ENCODE measurements around the gene SH2D3C. TPM values are rescaled to one million over a fixed set of nuclear protein-coding genes. Genes with fewer than 3 reads are reported as not detected.
A peak's percentile ranks its signal among the peaks of the same experiment; 100 is the strongest.
"Not testable (repeated sequence)": the region's sequence is repeated elsewhere in the genome, so short reads cannot be mapped to it uniquely, and the experiment has no call there.

Gene SH2D3C
- total RNA-seq, 2 donors from 2014 or later: 15.9 to 27.2 TPM

DNA sequence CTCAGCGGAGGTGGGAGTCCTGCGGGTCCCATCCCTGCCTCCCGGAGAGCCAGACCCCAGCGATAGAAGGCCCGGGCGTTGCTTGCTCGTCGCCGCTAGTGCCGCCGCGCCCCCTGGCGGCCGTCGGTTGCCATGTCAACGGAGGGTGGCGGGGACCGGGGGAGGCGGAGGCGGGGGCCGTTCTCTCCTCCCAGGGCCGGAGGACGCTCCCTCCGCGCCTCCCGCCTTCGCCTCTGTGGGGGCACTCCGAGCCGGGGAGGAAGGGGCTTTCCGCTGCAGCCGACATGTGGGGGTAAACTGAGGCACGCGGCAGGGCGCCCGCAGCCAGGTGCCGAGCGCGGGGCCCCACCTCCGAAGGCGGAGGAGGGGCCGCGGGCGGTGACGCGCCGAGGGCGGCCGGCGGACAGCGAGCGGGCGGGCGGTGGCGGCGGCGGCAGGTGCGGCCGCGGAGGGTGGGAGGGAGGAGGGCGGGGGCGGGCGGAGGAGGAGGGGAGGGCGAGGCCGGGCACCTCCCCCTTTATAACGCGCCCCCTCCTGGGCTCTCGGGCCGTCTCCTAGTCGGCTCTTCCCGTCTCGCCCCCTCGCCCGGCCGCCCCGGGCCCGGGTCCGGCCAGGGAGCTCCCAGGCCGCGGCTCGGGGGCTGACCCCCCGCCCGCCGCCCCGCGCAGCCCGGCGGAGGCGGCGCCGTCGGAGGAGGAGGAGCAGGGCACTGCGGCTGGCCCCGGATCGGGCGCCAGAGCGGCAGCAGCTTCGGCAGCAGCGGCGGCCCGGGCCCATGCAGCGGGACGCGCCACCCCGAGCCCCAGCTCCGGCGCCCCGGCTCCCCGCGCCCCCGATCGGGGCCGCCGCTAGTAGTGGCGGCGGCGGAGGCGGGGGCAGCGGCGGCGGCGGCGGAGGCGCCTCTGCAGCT lies 6.8 kb upstream of the SH2D3C start:
- Mint-ChIP-seq H3K4me1 (peaks cover 45% of the 10 kb centered on the region), H3K4me3 (peak overlapping the region; percentile 91), H3K36me3 (ENCODE audit: low read depth) (peaks cover 2% of the 10 kb centered on the region), H3K27ac (peak overlapping the region; percentile 95), H3K27me3 (no peaks in the 10 kb centered on the region)
- ATAC-seq (peak; percentile 64), DNase-seq (peak; percentile 85 to 89 (median 85))
- H3K9me3 ChIP-seq (ENCODE audit: control insufficient read depth, low read length, poor library complexity, severe bottlenecking): no peaks in the 10 kb centered on the region

DNA sequence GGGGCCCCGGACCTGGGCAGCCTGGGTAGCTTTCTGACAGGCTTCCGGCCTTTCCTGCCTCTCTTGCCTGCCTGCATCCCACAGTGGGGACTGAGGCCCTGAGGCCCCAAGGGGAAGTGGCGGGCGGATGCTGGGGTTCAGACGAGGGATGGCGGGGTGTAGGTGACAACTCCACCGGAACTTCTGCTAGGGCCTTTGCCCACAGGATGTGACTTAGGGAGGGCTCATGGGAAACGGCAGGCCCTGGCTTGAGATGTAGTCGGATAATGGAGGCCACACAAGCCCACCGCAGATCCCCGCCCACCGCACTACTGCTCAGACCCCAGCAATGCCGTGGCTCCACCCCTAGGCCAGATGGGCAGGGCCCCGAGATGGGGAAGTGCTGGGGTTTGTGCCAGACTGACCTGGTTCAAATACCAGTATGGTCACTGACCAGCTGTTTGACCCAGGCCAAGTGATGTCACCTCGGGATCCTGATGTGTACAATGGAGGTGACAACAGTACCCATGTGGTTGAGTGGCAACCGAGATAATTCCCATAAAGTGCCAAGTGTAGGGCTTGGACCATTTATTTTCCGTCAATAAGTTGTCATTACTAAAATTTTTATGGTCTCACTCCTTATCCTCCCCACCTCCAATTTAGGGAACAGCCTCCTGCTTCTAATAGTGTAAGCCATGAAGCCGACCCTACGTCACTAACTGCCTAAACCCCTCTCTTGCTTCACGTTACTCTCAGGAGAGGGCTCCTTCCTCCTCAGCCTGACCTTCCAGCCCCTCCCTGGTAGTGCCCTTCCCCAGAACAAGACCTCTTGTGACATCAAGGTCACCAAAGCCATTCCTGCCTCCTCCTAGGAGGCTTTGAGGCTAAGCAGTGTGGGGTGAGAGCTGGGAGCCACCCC lies 4.9 kb upstream of the SH2D3C start:
- peak; percentile 21 for ATAC-seq
- H3K4me3 Mint-ChIP-seq: peak overlapping the region; percentile 86
- H3K36me3 Mint-ChIP-seq (ENCODE audit: low read depth): peaks cover 2% of the 10 kb centered on the region
- no peaks in the 10 kb centered on the region for H3K9me3 ChIP-seq (ENCODE audit: control insufficient read depth, low read length, poor library complexity, severe bottlenecking)
- H3K27ac Mint-ChIP-seq: peak overlapping the region; percentile 95
- DNase-seq: peak; percentile 51 to 60 (median 56)
- no peaks in the 10 kb centered on the region for H3K27me3 Mint-ChIP-seq
- H3K4me1 Mint-ChIP-seq: peaks cover 48% of the 10 kb centered on the region

DNA sequence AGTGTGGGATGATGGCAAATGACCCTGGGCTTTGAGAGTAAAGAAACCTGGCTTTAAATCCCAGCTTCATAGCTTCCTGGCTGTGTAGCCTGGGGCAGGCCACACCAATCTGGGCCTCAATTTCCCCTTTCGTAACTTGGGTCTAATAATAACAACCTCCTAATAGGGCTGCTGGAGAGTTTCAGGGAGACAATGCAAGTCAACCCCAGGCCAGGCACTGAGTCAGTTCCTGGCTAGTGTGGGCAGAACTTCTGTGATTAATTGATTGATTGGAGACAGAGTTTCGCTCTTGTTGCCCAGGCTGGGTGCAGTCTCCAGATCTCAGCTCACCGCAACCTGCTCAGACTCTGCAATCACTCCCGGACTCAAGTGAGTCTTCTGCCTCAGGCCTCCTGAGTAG lies 3.3 kb upstream of the SH2D3C start:
- no peak overlapping the region for H3K4me3 Mint-ChIP-seq
- H3K36me3 Mint-ChIP-seq (ENCODE audit: low read depth): peaks cover 4% of the 10 kb centered on the region
- no peaks in the 10 kb centered on the region for H3K27me3 Mint-ChIP-seq
- H3K4me1 Mint-ChIP-seq: peaks cover 44% of the 10 kb centered on the region
- ATAC-seq (no peak), DNase-seq (no peak)
- H3K9me3 ChIP-seq (ENCODE audit: control insufficient read depth, low read length, poor library complexity, severe bottlenecking): no peaks in the 10 kb centered on the region
- H3K27ac Mint-ChIP-seq: peak overlapping the region; percentile 95

DNA sequence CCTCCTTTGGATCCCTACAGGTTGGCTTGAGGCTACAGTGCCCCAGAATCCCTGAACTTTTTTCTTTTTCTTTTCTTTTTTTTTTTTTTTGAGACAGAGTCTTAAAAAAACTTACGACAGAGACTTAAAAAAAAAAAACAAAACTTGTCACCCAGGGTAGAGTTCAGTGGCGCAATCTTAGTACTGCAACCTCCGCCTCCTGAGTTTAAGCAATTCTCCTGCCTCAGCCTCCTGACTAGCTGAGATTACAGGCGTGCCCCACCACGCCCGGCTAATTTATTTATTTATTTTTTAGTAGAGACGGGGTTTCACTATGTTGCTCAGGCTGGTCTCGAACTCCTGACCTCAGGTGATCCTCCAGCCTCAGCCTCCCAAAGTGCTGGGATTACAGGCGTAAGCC lies 2.4 kb upstream of the SH2D3C start:
- not testable (repeated sequence) for H3K27me3 Mint-ChIP-seq; ATAC-seq; DNase-seq; H3K36me3 Mint-ChIP-seq (ENCODE audit: low read depth); H3K4me3 Mint-ChIP-seq; H3K9me3 ChIP-seq (ENCODE audit: control insufficient read depth, low read length, poor library complexity, severe bottlenecking)
- H3K27ac Mint-ChIP-seq: peak overlapping the region; percentile 95
- H3K4me1 Mint-ChIP-seq: peaks cover 44% of the 10 kb centered on the region

DNA sequence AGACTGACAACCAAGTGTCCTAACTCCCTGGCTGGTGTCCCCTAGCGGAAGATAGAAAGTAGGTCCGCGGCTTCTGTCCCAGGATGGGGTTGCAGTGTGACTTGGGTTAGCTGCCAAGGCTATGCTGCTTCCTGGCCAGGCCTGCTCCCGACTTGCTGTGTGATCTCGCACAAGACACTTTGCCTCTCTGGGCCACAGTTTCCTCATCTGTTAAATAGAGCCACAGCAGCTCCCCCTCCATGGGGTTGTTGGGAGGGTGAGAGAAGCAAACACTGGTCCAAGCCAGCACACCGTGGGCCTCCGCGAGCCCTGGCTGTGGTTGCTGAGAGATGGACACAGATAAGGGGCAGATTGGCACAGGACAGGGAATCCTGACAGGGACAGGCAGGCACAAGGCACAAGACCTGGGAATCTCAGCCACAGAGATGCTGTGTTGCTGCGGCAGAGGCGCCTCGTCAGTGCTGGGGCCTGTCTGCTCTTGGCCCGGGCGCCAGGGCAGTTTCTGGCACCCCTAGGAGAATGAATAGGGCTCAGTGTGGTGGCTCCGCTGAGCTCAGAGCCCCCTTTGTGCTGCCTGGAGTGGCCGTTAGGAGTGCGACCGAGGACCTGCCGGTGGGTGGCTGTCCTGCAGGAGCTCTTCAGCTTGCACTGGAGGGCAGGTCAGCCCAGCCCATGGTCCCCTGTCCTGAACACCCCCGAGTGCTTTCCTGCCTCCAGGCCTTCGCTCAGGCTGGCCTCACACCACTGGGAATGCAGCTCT lies 1.8 kb upstream of the SH2D3C start:
- Mint-ChIP-seq H3K4me1 (peaks cover 44% of the 10 kb centered on the region), H3K4me3 (no peak overlapping the region), H3K27ac (peak overlapping the region; percentile 95), H3K36me3 (ENCODE audit: low read depth) (peaks cover 4% of the 10 kb centered on the region), H3K27me3 (no peaks in the 10 kb centered on the region)
- no peak for DNase-seq
- no peaks in the 10 kb centered on the region for H3K9me3 ChIP-seq (ENCODE audit: control insufficient read depth, low read length, poor library complexity, severe bottlenecking)
- ATAC-seq: no peak

DNA sequence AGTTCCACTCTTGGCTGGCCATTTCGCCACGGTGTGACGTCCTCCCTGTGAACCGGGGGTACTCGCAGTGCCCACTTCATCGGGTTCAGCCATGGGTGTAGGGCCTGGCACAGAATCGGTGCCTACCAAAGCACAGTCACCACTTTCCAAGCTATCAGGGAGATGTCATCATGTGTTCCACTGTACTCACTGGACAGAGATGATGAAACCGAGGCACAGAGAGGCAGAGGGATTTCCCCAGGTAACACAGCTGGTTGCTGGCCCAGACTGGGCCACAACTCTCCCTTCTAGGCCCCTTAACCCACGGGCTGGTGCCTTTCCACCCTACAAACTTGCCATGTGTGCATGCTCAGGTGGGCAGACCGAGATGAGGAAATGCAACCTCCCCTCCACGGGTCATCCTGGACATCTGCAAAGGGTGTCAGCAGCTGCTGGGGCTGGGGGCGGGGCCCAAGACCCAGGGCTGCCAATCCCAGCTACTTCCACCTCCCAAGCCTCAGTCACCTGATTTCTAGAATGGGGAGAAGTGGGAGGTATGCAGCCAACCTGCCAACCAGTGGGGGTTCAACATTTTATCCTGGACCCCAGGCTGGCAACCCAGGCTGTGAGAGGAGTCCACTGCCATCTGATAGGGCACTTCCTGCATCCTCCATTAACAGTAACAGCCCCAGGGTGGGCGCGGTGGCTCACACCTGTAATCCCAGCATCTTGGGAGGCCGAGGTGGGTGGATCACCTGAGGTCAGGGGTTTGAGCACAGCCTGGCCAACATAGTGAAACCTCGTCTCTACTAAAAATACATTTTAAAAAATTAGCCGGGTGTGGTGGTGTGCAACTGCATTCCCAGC lies 893 bp upstream of the SH2D3C start:
- peaks cover 40% of the 10 kb centered on the region for H3K4me1 Mint-ChIP-seq
- ATAC-seq: peak; percentile 59

DNA sequence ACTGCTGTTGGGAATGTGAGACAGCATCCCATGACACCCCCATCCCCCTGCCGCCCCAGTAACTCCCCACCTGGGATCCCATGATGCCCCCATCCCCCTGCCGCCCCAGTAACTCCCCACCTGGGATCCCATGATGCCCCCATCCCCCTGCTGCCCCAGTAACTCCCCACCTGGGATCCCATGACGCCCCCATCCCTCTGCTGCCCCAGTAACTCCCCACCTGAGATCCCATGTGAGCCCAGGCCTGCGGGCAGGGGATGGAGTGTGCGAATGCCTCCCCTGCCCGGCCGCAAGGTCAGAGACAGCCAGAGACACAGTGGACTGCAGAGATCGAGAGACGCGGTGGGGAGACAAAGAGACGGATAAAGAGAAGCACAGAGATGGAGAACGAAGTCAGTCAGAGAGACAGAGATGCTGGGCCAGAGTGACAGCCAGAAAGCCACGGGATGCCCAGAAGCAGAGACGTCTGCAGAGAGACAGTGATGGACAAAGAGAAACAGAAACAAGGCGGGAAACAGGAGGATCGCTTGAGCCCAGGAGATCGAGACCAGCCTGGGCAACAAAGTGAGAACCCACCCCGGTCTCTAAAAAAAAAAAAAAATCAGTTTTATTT lies 992 bp downstream of the SH2D3C start:
- Mint-ChIP-seq H3K36me3 (ENCODE audit: low read depth) (peaks cover 9% of the 10 kb centered on the region), H3K4me1 (peaks cover 31% of the 10 kb centered on the region), H3K4me3 (peak overlapping the region; percentile 99), H3K27ac (peak overlapping the region; percentile 95), H3K27me3 (no peaks in the 10 kb centered on the region)
- DNase-seq (no peak), ATAC-seq (no peak)
- H3K9me3 ChIP-seq (ENCODE audit: control insufficient read depth, low read length, poor library complexity, severe bottlenecking): no peaks in the 10 kb centered on the region

More for the DNA sequence above, 893 bp upstream of the SH2D3C start:
- H3K27ac Mint-ChIP-seq: peak overlapping the region; percentile 95
- peak in 1 of 3 donors; percentile 36 for DNase-seq
- H3K4me3 Mint-ChIP-seq: peak overlapping the region; percentile 99
- peaks cover 4% of the 10 kb centered on the region for H3K36me3 Mint-ChIP-seq (ENCODE audit: low read depth)
- no peaks in the 10 kb centered on the region for H3K27me3 Mint-ChIP-seq
- H3K9me3 ChIP-seq (ENCODE audit: control insufficient read depth, low read length, poor library complexity, severe bottlenecking): no peaks in the 10 kb centered on the region

DNA sequence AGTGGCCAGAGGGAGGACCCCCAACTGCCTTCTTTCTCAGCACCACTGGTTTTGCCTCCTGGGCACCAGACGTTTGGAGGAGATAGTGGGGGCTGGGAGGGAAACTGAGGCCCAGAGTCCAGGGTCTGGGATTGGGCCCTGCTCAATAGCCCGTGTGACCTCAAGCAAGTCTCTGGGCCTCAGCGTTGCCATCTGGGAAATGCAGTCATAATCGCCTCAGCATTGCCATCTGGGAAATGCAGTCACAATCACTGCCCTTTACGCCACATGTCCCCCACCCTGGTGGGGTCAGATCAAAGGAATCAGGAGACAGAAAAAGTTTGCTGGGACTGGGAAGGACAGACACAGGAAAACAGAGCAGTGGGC lies 1.6 kb downstream of the SH2D3C start:
- no peaks in the 10 kb centered on the region for H3K9me3 ChIP-seq (ENCODE audit: control insufficient read depth, low read length, poor library complexity, severe bottlenecking)
- peak overlapping the region; percentile 99 for H3K4me3 Mint-ChIP-seq
- H3K4me1 Mint-ChIP-seq: peaks cover 31% of the 10 kb centered on the region
- H3K27me3 Mint-ChIP-seq: no peaks in the 10 kb centered on the region
- ATAC-seq (no peak), DNase-seq (no peak)
- H3K27ac Mint-ChIP-seq: peak overlapping the region; percentile 95
- H3K36me3 Mint-ChIP-seq (ENCODE audit: low read depth): peaks cover 9% of the 10 kb centered on the region

DNA sequence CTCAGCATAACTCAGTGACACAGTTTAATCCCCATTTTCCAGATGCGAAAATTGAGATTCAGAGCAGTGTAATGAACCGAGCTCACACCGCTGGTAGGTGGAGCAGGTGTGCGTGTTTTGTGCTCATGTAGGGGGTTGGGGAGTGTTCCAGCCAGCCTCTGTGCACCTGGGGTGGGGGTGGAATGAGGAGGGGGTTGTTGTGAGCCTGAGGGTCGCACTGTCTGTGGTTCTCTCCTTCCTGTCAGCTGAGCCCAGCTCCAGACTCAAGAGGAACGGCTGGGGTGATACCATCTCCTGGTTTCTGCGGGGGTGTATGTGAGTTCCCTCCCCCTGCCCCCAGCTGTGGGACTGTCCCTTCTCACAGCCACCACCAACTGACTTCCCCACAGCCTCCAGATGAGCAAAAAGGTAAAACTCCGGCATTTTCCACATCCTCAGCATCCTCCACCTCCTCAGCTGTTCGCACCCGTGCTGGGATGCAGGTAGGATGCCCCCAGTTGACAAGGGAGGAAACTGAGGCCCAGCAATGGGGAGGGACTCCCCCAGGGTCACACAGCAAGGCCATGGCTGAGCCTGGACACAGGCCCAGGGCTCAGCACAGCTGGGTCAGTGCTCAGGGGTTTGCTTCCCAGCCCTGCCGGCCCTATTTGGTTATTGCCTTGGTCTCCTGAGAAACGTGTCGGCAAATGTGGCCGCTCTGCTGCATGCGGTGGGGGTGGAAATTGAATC lies 2.1 kb downstream of the SH2D3C start:
- DNase-seq (peak; percentile 36 to 63 (median 59)), ATAC-seq (peak; percentile 71)
- Mint-ChIP-seq H3K36me3 (ENCODE audit: low read depth) (peaks cover 9% of the 10 kb centered on the region), H3K4me3 (peak overlapping the region; percentile 99), H3K27me3 (no peaks in the 10 kb centered on the region), H3K27ac (peak overlapping the region; percentile 95), H3K4me1 (peaks cover 29% of the 10 kb centered on the region)
- H3K9me3 ChIP-seq (ENCODE audit: control insufficient read depth, low read length, poor library complexity, severe bottlenecking): no peaks in the 10 kb centered on the region

DNA sequence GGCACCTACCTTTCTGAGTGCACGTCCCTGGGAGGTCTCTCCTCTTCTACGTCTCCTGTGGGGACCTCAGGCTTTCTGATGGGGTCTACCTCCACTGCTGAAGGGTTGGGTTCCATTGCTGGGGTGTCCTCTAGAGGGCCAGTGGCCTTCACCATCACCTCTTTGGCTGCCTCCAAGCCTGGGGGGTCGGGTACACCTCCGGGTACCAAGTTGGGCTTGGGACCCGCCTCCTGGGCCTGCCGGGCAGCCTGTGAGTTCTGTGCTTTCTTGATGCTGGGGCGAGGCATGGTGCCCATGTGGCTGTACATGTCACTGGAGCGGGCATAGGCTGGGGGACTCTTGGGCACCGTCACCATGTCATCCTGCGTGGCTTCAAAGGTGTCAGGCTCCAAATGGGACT lies 4.5 kb downstream of the SH2D3C start:
- Mint-ChIP-seq H3K27ac (peak overlapping the region; percentile 80), H3K4me3 (no peak overlapping the region), H3K4me1 (peaks cover 39% of the 10 kb centered on the region), H3K36me3 (ENCODE audit: low read depth) (peaks cover 9% of the 10 kb centered on the region), H3K27me3 (no peaks in the 10 kb centered on the region)
- DNase-seq (no peak), ATAC-seq (no peak)
- no peaks in the 10 kb centered on the region for H3K9me3 ChIP-seq (ENCODE audit: control insufficient read depth, low read length, poor library complexity, severe bottlenecking)

DNA sequence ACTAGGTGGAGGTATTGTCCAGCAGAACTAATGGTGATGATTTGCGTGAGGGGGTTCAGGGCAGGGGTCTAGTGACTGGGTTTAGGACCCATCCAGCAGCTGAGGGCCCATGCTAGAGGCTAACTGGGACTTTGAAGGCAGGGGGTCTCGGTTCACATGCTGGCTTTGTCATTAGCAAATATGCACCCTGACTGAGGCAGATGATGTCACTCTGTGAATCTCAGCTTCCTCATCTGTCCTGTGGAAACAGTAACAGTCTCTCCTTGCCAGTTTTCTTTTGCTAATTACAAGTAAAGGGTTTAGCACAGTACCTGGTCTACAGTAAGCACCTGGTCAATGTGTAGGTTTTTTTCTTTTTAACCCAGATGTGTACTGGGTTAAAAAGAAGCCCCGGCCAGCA lies 5.2 kb downstream of the SH2D3C start:
- H3K27ac Mint-ChIP-seq: peak overlapping the region; percentile 80
- peaks cover 6% of the 10 kb centered on the region for H3K36me3 Mint-ChIP-seq (ENCODE audit: low read depth)
- ATAC-seq: no peak
- peaks cover 43% of the 10 kb centered on the region for H3K4me1 Mint-ChIP-seq
- no peak for DNase-seq
- no peak overlapping the region for H3K4me3 Mint-ChIP-seq
- H3K27me3 Mint-ChIP-seq: no peaks in the 10 kb centered on the region
- H3K9me3 ChIP-seq (ENCODE audit: control insufficient read depth, low read length, poor library complexity, severe bottlenecking): no peaks in the 10 kb centered on the region
